Anterior cingulate cortex (tissue), 58 donors: ENCODE measurements around the gene TXNDC5.

ENCODE experiments used
- DNase-seq, 58 donors: peaks; one replicate each; lab custom pipeline; 2025; lab: John Stamatoyannopoulos, UW

The TXNDC5 gene

GRCh38 chr6:7878401-7878964 is 32.1 kb downstream of the TXNDC5 start:
- DNase-seq, result no peak

- DNase-seq, result no peak
These were observed 41.7 kb downstream of the TXNDC5 start for GRCh38 chr6:7868926-7869325.

DNA sequence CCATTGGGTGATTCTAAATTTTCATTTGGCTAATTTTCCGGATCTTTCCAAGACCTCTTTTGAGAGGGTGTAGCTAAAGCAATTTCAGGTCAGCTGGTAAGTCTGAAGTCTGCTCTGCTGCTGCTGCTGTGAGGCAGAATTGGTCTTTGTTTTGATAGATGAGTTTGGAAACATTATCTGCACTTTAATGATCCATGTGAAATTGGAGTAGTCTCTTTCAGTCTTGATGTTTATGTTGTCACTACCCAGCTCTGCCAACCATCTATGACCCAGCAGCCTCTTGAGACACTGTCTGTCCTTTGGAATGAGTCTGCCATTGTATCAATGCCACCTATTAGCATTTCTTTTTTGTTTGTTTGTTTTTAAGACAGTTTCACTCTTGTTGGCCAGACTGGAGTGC is 44.1 kb downstream of the TXNDC5 start:
- DNase-seq, result no peak

- no peak for DNase-seq
These were observed 44.8 kb downstream of the TXNDC5 start for GRCh38 chr6:7865781-7866180.

- no peak for DNase-seq
These were observed 51.0 kb downstream of the TXNDC5 start for GRCh38 chr6:7859591-7859990.

- DNase-seq, result no peak
These were observed 58.8 kb downstream of the TXNDC5 start for GRCh38 chr6:7851780-7852179.

DNA sequence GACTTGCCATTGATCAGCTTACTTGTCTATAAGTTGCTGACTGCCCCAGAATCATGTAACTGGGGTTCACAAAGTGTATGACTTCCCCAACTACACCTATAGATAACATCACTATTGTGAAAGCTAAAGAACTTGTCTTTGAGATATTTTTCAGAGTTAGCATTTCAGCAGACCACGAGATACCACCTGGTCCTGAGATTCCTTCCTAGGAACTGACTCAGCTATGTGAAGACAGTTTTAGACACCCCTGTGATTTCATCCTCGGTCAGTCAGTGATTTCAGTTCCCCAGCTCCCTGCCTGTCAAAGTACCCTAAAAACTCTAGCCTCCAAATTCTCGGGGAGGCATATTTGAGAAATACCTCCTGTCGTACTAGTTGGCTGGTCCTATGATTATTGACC is 62.4 kb downstream of the TXNDC5 start:
- no peak for DNase-seq

DNA sequence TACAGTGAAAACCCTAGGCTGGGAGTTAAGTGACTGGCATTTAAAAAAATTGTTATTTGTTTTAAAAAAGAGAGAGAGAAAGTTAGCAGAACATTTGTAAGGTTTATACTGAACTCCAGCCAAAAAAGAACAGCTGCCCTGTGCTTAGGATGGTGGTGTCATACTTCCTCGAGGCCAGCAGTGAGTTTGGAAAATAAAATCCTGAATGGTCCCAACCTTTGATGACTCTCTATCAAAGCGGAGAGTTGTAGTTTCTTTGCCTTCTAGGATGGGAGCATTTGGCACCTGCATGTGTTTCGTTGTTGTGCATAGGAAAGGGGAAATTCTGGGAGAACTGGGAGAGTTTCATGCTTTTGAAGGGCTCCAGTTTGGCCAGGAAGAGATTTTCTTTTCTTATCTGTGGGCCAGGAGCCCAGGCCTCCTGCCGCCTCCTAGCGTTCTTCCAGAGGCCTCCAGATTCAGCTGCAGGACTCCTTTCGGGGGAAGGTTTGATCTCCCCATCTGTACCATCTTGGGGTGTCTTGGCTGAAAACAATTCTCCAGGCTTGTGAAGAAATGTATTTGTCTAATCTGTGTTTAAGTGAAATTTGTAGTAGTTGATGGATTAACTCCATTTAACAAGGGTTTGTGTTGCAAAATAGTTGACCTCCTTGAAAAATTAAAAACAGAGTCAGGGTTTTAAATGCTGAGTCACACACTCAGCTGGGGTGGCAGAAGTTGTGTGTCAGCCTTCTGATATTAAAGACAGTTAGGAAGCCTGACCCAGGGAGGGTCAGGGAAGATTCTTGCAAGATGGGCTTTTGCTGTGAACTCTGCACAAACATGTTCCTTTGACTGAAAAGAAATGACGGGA is 63.4 kb downstream of the TXNDC5 start:
- DNase-seq, result no peak

- no peak for DNase-seq
These were observed 68.7 kb downstream of the TXNDC5 start for GRCh38 chr6:7841781-7842468.

DNA sequence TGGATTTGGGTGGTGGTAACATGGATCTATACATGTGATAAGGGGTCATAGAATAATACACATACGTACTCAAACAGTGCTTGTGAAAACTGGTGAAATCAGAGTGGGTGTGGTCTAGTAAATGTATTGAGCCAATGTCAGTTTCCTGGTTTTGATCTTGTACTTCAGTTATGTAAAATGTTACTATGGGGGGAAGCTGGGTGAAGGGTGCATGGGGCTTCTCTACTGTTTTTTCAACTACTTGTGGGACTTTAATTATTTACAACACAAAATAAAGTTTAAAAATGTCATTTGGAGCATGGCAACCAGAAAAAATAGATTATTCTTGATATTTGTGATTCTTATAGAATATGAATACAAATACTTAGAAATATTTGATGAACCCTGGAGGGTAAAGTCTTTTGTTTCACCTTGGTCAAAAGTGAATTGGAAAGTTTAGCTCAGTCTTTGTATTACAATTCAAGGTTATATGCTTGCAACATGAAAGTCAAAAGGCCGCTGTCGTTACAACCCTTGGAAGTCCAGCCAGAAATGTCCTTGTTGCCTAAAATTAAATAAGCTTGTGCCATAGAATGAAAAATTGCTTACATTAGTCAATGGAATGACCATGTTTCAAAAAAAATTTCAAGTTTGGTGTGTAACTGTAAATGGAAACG is 74.1 kb downstream of the TXNDC5 start:
- no peak for DNase-seq

- DNase-seq, result no peak
These were observed 76.9 kb downstream of the TXNDC5 start for GRCh38 chr6:7833751-7834070.

DNA sequence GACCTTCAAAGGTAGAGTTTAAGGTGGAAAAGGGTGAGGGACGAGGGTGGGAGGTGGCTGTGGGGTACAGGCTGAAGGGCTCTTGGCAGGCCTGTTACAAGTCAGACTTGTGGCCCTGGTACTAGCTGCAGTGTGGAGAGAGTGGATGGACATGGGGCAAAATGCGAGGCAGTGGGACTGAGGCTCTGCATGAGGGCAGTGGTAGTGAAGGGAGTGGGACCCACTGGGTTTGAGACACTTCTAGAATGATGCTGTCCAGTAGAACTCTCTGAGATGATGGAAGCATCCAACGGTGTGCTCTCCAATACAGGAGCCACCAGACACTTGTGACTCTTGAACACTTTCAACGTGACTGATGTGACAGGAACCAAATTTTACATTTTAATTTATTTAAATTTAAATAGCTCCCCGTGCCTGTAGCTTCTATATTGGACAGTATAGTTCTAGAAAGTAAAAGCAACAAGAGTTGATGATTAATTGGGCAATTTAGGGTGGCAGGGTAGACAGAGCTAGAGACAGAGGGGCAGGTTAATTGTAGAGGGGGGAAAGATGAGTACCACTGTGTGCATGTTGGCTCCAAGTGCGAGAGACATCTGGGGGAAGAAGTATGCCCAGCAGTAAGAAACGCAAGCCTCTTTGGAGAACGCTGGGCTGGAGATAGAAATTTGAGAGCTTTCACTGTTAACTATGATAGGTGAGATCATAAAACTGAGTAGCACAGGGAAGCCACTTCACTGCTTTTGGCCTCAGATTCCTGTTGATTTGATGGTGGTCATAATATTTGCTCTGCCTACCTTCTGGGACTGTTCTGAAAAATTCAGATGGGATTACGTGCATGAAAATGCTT is 77.5 kb downstream of the TXNDC5 start:
- DNase-seq, result no peak
